Endodermal cell (in vitro differentiated cells): ENCODE measurements around the gene FAM9A. TPM values are rescaled to one million over a fixed set of nuclear protein-coding genes. Genes with fewer than 3 reads are reported as not detected.

Source experiments
- DNase-seq: peaks from one replicate; pipeline ENCODE4 v3.0.0-alpha.2; 2017
- H3K27ac ChIP-seq: 2 replicates; pipeline ENCODE4 v1.5.1; 2013; ENCODE audit warnings: mild to moderate bottlenecking, low read depth, low read length, moderate library complexity
- H3K27me3 ChIP-seq: 2 replicates; pipeline ENCODE4 v1.6.1; 2013; ENCODE audit warnings: mild to moderate bottlenecking, low read length, moderate library complexity; ENCODE audit not compliant: insufficient read depth, control insufficient read depth, poor library complexity, severe bottlenecking
- H3K36me3 ChIP-seq: 2 replicates; pipeline ENCODE4 v1.7.0; 2013; ENCODE audit warnings: mild to moderate bottlenecking, low read length, moderate library complexity; ENCODE audit not compliant: control insufficient read depth, insufficient read depth
- H3K4me1 ChIP-seq: one replicate; pipeline ENCODE4 v1.7.0; 2013; ENCODE audit warnings: low read length; ENCODE audit not compliant: control insufficient read depth, insufficient read depth
- H3K4me3 ChIP-seq: 2 replicates; pipeline ENCODE4 v1.5.1; 2013; ENCODE audit warnings: mild to moderate bottlenecking, low read length, moderate library complexity
- H3K9ac ChIP-seq: 2 replicates; pipeline ENCODE4 v1.6.1; 2013; ENCODE audit warnings: mild to moderate bottlenecking, low read length, moderate library complexity; ENCODE audit not compliant: poor library complexity, severe bottlenecking; ENCODE audit errors: extremely low read depth
- H3K9me3 ChIP-seq: 2 replicates; pipeline ENCODE4 v1.6.1; 2013; ENCODE audit warnings: mild to moderate bottlenecking, low read length, moderate library complexity; ENCODE audit not compliant: control insufficient read depth
- H3K27ac Mint-ChIP-seq: 2 replicates; pipeline ENCODE4 v1.8.0; 2020; ENCODE audit warnings: mixed read lengths
- H3K27me3 Mint-ChIP-seq: 2 replicates; pipeline ENCODE4 v1.8.0; 2021; ENCODE audit warnings: mild to moderate bottlenecking, mixed read lengths; ENCODE audit not compliant: insufficient read depth
- H3K36me3 Mint-ChIP-seq: 2 replicates; pipeline ENCODE4 v1.8.0; 2020; ENCODE audit warnings: low read depth, mixed read lengths
- H3K4me1 Mint-ChIP-seq: 2 replicates; pipeline ENCODE4 v1.8.0; 2020; ENCODE audit warnings: mixed read lengths
- H3K4me3 Mint-ChIP-seq: 2 replicates; pipeline ENCODE4 v1.8.0; 2020; ENCODE audit warnings: mild to moderate bottlenecking, moderate library complexity, mixed read lengths
- H3K9me3 Mint-ChIP-seq: 2 replicates; pipeline ENCODE4 v1.8.0; 2020; ENCODE audit warnings: mild to moderate bottlenecking, mixed read lengths
- CTCF ChIP-seq: fragments of 200-600 bp; sonication (generic); conservative IDR thresholded peaks from 2 replicates; pipeline ENCODE4 v1.5.0; 2021; ENCODE audit warnings: antibody characterized with exemption, mild to moderate bottlenecking
- WGBS, 2 experiments: methylation state at CpG; one replicate each; pipeline versions ENCODE4 v1.1.5 to v1.1.7; 2013; ENCODE audit warnings: missing lambda C conversion rate in 2 of 2, mixed read lengths in 1 of 2; ENCODE audit not compliant: insufficient coverage in 1 of 2, insufficient read length in 1 of 2; 5-methylcytosine and 5-hydroxymethylcytosine counted together
- total RNA-seq, 2 donors: library from RNA; stranded (reverse); fragmentation: NEBNext Ultra II Directional in 1 of 2; extraction: Animal tissue kit (Norgen Biotek cat#: 25700) in 1 of 2; gene quantifications; 2 replicates in 1 of 2; 3 replicates in 1 of 2; pipeline ENCODE4 v1.2.1, GENCODE V29; 2021

FAM9A gene
- total RNA-seq, 2 donors from 2014 or later, result not detected

DNA sequence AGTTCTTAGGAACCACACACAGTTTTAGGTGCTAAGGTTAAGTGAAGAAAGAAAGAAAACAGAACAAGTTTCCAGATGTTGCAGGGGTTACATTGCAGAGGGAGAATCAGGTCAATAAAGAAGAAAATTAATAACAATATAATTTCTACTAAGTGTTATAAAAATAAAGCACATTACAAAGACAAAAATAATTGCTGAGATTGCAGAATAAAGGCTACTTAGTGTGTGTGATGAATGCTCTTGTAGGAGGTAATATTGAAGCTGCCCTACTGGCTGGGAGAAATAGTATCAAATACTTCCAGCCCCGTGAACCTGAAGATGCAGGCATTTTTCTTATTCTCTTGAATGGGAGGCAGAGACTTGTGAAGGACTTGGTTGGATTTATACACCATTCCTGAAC is 33.2 kb upstream of the FAM9A start:
- H3K4me3 Mint-ChIP-seq, result no peak overlapping the region
- no peaks in the 10 kb centered on the region for H3K36me3 Mint-ChIP-seq
- Histone ChIP-seq H3K27ac (no peak overlapping the region), H3K4me1 (no peaks in the 10 kb centered on the region), H3K4me3 (no peak overlapping the region), H3K27me3 (no peaks in the 10 kb centered on the region), H3K36me3 (no peaks in the 10 kb centered on the region), H3K9ac (no peak overlapping the region), H3K9me3 (no peaks in the 10 kb centered on the region)
- no peak for TF ChIP-seq CTCF
- no peaks in the 10 kb centered on the region for H3K4me1 Mint-ChIP-seq
- H3K27me3 Mint-ChIP-seq, result peaks cover 18% of the 10 kb centered on the region
- 90% methylated on average over 1 of the region's 1 CpG; no CpG with 5 or more reads in 1 of the 2 experiments for WGBS, 2 experiments
- no peak for DNase-seq
- no peak overlapping the region for H3K27ac Mint-ChIP-seq
- H3K9me3 Mint-ChIP-seq, result peaks cover 10% of the 10 kb centered on the region

DNA sequence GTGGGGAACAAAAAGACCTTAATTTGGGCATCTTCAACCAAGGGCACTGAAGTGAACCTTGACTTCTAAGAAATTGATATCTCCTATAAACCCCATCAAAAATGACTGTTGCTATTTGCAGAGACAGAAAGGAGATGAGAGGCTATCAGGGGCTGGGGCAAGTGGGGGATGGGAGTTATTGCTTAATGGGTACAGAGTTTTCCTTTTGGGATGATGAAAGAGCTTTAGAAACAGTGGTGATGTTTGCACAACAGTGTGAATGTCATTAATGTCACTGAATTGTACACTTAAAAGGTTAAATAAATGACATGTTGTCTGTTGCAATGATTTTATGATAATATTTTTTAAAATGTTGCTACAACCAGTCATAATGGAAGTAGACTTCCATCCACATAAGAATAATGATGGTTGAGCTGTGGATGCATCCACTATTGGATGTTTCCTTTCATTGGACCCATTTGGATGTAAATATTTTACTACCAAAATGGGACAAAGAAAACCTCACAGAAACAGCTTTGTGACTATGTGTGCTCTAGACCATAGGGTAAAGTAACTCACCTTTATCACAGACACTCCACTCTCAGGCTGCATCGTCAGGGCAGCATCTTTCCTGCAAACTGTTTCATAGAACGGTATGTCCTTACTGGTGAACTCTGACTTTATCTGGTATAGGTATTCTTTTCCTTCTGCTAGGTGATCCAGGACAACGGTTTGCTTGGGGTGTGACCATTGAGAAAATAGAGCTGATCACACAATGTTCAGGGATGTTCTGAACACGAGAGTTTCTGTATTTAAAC is 31.6 kb upstream of the FAM9A start:
- no peak overlapping the region for H3K27ac ChIP-seq
- peaks cover 10% of the 10 kb centered on the region for H3K9me3 Mint-ChIP-seq
- peaks cover 16% of the 10 kb centered on the region for H3K27me3 Mint-ChIP-seq
- H3K27ac Mint-ChIP-seq, result no peak overlapping the region
- TF ChIP-seq CTCF, result no peak
- no peak overlapping the region for H3K4me3 ChIP-seq
- no peaks in the 10 kb centered on the region for H3K36me3 ChIP-seq
- 95% methylated on average over 3 of the region's 4 CpGs; no CpG with 5 or more reads in 1 of the 2 experiments for WGBS, 2 experiments
- no peak overlapping the region for H3K9ac ChIP-seq
- H3K9me3 ChIP-seq, result no peaks in the 10 kb centered on the region
- H3K27me3 ChIP-seq, result no peaks in the 10 kb centered on the region
- H3K36me3 Mint-ChIP-seq, result no peaks in the 10 kb centered on the region
- H3K4me1 ChIP-seq, result no peaks in the 10 kb centered on the region
- no peak for DNase-seq
- H3K4me3 Mint-ChIP-seq, result no peak overlapping the region
- no peaks in the 10 kb centered on the region for H3K4me1 Mint-ChIP-seq

- no peak overlapping the region for H3K27ac Mint-ChIP-seq
- Histone ChIP-seq H3K9ac (no peak overlapping the region), H3K27me3 (no peaks in the 10 kb centered on the region), H3K27ac (no peak overlapping the region), H3K4me3 (no peak overlapping the region), H3K36me3 (no peaks in the 10 kb centered on the region), H3K4me1 (no peaks in the 10 kb centered on the region), H3K9me3 (no peaks in the 10 kb centered on the region)
- no peak for DNase-seq
- no peak for TF ChIP-seq CTCF
- WGBS, 2 experiments, result no CpG with 5 or more reads among the region's 1 CpG
- H3K4me3 Mint-ChIP-seq, result no peak overlapping the region
- H3K27me3 Mint-ChIP-seq, result no peaks in the 10 kb centered on the region
- H3K4me1 Mint-ChIP-seq, result peaks cover 3% of the 10 kb centered on the region
- H3K9me3 Mint-ChIP-seq, result peaks cover 1% of the 10 kb centered on the region
- H3K36me3 Mint-ChIP-seq, result no peaks in the 10 kb centered on the region
These were observed 22.5 kb upstream of the FAM9A start for GRCh38 chrX:8823698-8824097.
